Activated CD4-positive, alpha-beta T cell treated with anti-CD3 and anti-CD28 coated beads for 4 hours (primary cell): ENCODE measurements around the gene GNB1.
"Not testable (repeated sequence)": the region's sequence is repeated elsewhere in the genome, so short reads cannot be mapped to it uniquely, and the experiment has no call there.

Experiments
- DNase-seq, 2 donors: peaks; one replicate each; pipeline ENCODE4 v3.0.0-alpha.2; 2020

The GNB1 gene

DNA sequence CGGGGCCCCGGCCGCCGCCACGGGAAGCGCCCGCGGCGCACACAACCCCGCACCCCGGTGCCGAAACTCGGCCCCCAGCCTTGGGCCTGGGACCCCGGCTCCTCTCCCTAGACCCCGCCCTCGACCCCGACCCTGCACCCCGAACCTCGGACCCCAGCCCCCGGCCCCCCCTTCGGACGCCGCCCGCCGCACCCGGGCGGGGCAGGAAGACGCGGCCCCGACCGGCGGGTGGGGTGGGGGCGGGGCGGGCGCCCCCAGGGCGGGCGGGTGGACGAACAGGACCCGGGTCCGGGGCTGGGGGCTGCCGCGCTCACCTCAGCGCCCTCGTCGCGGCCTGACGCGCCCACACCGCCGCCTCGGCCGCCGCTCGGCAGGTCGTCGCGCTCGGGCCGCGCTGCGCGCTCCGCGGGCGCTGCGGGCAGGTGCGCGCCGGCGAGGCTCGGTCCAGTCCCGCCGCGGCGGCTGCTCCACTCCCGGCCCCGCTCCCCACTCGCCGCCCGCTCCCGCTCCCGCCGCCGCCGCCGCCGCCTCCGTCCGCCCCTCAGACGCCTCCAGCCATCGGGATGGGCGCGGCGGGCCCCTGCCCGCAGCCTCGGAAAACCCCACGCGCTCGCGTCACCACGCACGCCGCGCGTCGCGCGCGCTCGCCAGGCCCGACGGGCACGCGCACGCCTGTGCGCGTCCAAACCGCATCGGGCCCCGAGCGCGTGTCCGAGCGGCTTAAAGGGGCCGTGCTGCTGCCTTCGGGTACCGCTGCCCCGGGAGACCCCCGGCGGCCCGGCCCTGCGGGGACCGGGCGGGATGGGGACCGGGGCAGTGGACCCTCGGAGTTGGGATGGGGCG lies at the start of gene GNB1:
Gene GNB1, minus strand, starts transcription at position 582 of the 843 bp plus-strand sequence. CDS start 65,634 bp downstream, outside the sequence.
- DNase-seq = peak; percentile 85 to 86

DNA sequence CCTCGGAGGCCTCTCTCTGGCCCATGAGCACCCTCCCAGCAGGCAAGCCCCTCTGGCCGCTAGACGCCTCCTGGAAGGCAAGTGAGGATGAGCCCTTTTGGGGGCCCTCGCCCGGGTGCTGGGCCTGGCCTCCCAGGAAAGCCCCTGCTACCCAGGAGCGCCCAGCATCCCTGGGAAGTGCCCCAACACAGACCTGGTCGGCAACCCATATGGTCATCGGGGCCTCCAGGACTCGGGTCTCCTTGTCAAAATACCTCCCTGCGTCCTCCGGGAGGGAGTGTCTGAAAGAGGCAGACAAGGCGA lies 49.2 kb upstream of the GNB1 start:
- no peak for DNase-seq

DNA sequence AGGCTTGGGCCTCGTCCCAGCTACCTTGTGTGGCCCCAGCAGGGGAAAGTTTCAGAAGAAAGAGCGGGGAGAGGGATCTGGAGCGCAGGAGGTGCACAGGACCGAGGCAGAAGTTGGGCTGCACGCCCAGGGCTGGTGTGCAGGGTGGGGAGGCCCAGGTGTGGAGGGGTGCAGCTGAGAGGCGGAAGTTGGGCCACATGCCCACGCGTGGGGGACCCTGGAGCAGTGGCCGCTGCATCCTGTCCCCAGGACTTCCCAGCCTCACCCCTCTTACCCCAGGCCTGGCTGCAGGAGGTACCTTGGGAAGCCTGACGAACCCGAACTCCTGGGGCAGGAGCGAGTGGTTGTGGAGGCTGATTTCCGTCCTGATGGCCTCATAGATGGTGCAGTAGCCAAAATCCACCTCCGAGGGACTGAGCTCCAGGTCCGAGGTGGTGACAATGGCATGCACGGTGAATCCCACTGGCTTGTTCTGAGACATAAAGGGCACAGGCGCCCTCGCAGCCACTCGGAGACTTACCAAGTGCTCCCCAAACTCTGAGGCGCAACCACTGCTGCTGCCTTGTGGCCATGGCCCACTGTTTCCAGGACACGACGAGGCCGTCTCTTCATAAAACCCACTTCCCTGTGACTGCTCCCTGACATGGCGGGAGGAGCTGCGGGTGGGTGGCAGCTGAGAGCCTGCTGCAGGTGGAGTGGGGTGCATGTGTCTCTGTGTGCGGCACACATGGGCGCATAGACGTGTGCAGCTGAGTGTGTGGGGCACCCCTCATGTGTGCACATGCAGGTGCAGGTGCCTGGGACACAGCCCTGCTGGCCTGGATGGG lies 48.6 kb upstream of the GNB1 start:
- no peak for DNase-seq

DNA sequence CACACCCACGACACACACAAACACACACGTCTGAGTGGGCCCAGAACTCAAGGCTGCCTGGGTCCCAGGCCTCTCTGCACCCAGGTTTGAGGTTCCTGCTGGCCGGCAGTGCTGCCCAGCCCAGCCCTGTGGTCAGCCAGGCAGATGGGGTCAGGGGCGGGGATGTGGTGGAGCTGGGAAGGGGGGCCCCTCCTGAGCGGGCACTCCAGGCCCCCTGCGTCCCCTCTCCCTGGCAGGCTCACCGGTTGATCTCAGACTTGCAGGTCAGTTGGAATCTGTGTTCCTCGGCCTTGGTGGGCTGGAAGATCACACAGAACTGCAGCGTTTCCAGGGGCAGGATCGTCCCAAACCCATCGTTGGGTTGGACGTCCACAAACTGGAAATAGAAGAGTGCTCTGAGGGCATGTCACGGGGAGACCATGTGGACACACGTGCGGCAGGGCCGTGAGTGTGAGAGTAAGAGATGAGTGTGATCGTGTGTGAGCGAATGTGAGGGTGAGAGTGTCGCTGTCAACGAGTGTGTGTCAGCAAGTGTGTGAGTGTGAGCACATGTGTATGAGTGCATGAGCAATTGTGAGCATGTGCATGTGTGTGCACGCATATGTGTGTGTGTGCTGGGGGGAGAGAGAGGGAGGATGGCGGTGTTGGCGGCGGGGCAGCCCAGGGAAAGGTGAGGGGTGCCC lies 47.9 kb upstream of the GNB1 start:
- no peak for DNase-seq

DNA sequence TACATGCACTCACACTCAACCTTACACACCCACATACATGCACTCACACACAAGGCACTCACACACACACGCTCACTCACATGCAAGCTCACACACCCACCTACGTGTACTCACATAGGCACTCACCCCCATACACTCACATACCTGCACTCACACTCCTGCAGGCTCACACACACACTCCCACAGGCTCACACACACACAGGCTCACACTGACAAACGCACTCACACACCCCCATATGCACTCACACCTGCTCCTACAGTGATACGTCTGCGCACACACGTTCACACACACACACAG lies 47.3 kb upstream of the GNB1 start:
- DNase-seq = no peak

DNA sequence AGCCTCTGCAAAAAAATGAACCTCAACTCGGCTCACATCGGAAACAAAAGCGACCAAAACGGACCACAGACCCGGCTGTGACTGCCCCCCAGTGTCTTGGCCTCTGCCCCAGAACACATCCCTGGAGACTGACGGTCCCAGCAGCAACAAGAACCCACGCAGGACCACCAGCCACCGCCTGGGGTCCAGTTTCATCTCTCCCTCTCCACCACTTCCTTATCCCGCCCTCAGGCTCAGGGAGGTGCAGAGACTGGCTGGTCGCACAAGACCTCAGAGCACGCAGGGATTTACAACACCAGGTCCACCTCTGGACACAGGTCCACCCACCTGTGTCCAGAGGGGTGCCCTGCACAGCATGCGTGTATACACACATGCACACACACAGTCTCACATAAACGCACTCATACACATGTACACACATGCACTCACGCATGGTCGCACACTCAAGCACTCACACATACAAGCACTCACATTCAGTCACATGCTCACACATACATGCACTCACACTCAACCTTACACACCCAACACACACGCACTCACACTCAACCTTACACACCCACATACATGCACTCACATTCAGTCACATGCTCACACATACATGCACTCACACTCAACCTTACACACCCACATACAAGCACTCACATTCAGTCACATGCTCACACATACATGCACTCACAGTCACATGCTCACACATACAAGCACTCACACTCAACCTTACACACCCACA lies 46.8 kb upstream of the GNB1 start:
- DNase-seq = no peak

DNA sequence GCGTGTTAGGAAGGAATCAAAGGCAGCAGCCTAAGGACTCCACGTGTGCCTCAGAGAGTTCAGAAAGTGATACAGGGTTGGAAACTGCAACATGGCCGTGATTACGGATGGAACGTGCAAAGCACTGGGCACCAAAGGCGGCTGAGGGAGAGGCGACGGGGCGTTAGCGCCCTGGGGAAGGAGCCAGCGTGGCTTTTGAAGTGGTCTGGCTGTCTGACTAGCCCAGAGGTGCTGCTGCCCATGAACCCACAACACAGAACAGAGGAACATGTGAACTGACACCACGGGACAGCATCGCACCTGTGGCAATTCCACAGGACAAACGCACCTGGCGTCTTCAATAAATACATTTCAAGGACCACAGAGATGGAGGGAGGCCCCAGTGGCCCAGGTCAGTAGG lies 46.2 kb upstream of the GNB1 start:
- no peak for DNase-seq

DNA sequence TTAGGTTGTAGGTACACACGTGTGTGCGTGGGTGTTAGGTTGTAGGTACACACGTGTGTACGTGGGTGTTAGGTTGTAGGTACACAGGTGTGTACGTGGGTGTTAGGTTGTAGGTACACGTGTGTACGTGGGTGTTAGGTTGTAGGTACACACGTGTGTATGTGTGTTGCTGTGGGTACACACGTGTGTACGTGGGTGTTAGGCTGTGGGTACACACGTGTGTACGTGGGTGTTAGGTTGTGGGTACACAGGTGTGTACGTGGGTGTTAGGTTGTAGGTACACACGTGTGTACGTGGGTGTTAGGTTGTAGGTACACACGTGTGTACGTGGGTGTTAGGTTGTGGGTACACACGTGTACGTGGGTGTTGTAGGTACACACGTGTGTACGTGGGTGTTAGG lies 44.0 kb upstream of the GNB1 start:
- not testable (repeated sequence) for DNase-seq

DNA sequence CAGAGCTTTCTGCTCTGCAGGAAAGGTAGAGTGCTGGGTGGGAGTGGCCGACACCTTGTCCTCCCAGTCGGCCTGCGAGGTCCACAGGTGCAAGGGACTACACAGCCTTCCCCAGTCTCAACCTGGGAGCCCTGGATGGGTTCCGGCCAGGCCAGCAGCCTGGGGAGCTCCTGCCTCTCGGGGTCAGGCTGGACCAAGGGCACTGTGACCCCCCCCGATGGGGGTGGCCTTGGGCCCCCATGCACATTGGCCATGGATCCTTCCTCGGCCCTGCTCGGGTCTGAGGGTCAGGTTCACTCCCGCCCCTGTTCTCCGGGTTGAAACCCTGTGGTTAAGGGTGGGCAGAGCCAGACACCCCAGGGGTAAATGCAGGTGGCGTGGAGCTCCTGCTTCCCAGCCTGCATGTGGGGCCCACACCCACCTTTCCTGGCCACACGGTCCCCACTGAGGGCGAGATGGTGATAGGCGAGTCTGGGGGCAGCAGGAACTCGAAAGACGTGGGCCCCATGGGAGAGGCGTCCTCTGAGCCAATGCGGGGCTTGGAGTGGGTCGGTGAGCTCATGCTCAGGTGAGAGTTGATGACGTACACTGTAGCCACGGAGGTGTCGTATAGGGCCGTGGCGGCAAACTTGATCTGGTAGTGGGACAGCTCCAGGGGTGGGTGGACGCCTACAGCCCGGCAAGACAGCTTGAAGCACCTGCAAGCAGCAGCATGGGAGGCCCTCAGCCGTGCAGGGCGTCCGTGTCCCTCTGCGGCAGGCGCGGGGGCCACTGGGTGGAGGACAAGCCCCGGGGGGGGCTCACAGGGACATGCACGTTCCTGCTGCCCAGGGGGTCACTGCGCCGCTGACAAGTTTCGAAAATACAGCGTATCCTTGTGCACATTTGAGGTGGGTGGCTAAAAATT lies 39.0 kb upstream of the GNB1 start:
- no peak for DNase-seq

DNA sequence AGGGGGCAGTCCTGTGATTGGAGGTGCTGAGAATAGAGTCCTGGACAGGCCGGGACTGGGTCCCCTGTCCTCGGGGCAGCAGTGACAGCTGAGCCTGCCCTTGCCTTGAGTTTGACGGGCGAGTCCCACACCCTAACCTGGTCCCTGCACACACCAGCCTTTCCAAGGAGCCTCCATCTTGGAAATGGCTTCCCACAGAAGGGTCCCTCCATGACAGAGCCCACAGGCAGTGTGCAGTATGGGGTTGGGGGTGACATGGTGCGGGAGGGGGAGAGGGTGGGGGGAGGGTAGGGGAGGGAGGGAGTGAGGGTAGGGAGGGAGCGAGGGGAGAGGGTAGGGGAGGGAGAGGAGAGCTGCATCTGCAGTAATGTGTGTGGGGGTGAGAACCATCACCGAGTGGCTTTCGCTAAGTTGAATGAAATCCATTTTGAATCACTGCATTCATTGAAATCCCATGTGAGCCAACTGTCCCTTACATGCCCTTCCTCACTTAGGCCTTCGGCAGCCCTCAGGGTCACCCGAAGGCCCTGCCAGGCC lies 38.3 kb upstream of the GNB1 start:
- no peak for DNase-seq

DNA sequence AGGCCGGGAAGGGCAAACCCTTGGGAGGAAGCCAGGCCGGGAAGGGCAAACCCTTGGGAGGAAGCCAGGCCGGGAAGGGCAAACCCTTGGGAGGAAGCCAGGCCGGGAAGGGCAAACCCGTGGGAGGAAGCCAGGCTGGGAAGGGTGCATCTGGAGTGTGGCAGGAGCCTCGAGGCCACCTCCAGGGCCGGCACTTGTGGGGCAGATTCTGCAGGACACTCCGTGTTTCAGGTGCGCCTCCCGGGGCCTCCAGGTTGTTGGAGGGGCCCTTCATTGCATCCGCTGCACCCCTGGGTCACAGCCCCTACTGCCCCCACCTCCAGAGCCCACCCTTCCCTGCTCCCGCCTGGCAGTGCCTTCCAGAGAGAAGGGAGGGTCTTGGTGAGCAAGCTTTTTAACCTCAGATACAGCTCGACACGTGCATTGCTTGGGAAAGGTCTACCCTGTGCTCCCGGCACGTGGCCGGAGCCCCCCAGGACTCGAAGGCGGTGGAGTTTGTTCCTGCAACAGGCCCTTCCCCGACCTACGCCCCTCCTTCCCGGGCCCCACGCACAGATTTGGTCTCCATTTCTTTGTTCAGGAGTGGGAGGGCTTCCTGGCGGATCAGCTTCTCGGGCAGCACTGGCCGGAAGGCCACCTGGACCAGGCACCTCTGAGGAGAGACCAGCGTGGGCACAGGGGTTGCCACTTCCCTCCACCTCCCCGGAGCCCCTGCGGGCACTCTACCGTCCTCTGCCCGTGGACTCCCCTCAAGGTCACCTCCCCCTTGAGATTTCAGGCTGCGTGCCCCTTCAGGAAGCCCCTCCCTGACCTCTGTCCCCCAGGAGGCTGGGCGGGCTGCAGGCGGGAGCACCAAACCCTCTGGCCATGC lies 37.6 kb upstream of the GNB1 start:
- no peak for DNase-seq

DNA sequence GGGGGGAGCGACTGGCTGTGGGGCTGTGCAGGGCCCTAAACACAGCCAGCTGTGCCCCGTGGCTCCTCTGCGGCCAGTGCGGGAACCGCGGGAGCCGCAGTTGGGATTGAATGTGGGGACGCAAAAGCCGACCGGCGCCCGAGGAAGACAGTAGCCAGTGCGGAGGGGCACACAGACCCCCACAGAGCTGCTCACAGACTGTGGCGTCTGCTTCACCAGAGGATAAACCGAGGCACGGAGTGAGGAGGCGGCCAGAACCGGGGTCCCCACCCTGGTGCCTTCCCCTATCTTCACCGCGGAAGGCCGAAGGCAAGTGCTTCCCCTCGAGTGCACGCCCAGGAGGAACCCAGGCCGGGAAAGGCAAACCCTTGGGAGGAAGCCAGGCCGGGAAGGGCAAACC lies 36.9 kb upstream of the GNB1 start:
- DNase-seq = no peak

DNA sequence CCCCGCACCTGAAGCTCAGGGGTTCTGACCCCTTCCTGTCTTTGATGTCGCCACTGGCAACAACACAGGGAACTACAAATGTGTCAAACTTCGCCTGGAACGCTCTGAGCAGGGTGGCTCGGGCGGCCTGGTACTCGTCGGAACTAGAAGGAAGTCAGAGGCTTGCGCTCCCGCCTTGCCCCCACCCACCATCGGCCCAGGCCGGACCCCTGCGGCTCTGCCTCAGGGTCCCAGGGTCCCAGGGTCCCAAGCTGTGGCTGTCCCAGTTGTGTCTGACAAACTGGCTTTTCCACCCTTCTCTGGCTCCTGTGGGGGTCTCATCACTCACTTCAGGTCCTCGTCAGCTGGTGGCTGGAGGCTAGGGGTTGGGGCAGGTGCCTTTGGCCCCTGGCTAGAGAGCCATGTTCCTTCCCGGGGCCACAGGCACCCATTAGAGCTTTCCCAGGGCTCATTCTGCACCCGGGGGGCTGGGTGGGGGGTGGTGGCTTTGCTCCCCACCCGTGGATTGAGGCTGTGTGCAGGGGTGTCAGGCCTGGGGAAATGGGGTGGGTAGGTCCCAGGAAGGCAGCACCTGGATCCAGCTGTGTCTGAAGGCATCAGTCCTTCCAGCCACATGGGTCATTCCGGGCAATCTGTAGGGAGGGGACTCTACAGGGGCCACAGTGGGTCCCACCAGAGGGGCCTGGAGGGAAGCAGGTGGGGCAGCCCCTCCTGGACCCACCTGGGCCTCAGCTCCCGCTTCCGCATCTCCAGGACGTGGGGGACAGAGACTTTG lies 36.2 kb upstream of the GNB1 start:
- DNase-seq = no peak

DNA sequence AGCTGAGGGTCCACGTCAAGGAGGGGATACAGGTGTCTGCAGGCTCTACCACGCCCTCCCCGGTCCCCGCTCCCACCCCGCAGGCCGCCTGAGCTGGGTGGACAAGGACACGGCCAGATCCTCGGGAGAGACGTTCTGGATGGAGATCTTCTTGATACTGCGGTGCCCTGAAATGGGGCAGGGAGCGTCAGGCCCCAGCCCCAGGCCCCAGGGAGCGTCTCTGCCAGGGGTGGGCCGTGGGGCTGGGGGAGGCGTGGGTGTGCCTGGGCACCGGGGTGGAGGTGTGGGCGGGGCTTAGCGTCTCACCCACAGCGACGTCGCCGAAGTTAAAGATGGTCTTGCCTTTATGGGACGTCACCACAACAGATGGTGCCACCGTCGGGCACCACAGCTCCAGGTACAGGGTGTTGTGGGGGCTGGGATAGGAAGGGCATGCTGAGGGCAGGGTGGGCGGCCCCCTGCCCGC lies 35.5 kb upstream of the GNB1 start:
- DNase-seq = no peak

DNA sequence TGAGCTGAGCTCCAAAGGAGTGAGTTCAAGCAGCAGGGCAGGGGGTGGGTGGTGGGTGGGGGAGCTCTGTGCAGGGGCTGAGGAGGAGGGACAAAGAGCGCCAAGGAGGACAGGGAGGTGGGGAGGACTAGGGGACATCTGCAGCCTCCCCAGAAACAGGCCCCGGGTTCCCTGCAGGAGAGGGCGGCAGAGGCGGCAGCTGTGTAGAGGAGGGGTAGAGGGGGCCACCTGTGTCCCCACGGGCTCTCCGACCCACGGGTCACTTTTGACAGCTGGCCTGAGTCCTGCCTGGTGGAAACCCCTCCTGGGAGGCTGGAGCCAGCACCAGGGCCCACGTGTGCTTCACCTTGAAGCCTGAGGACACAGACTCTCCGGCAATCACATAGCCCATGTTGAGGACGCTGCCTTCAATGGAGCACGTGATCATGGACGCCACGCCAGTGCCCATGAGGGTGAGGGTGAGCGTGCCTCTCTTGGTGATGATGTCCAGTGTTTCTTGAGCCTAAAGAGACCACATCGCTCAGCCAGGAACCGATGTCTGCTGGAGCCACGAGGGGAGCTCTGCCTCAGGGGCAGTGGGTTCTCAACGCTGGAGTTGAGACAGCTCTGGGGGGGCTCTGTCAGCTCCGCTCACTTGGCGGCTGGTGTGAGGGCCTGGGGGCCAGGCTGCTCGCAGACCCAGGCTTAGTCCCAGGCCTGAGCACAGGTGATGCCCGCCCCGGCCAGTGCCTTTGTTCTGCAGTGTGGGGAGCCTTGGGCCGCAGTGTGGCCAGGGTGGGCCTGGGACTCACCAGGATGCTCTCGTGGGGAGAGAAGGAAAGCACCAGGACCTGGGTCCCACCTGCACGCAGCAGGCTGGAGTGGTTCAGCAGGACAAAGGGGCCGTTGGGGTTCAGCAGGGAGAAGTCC lies 34.8 kb upstream of the GNB1 start:
- no peak for DNase-seq

DNA sequence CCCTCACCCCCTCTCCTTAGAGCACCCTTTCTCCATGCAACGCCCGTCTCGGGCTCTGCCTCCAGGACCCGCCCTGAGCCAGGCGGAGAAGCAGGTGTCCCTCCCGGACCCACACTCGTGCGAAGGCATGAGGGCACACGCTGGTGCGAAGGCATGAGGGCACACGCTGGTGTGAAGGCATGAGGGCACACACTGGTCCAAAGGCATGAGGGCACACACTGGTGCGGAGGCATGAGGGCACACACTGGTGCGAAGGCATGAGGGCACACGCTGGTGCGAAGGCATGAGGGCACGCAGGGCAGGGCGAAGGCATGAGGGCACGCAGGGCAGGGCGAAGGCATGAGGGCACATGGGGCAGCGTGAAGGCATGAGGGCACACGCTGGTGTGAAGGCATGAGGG lies 34.0 kb upstream of the GNB1 start:
- no peak for DNase-seq

DNA sequence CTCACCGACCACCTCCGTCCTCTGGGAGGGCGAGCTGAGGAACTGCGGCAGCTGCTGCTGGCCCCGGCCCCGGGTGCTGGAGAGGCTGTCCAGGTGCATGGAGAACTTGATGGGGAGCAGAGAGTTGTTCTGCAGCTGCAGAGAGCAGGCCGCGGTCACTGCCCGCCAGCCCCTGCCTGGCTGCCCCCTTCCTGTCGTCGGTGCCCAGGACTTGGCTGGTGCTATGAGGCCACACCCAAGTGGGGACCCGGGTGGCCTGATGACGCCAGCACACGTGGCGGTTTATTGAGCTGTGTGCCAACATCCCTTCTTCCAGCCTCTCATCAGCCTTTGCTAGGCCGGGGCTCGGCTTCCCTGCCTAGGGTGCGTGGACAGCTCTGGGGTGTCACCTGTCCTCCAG lies 33.5 kb upstream of the GNB1 start:
- no peak for DNase-seq

DNA sequence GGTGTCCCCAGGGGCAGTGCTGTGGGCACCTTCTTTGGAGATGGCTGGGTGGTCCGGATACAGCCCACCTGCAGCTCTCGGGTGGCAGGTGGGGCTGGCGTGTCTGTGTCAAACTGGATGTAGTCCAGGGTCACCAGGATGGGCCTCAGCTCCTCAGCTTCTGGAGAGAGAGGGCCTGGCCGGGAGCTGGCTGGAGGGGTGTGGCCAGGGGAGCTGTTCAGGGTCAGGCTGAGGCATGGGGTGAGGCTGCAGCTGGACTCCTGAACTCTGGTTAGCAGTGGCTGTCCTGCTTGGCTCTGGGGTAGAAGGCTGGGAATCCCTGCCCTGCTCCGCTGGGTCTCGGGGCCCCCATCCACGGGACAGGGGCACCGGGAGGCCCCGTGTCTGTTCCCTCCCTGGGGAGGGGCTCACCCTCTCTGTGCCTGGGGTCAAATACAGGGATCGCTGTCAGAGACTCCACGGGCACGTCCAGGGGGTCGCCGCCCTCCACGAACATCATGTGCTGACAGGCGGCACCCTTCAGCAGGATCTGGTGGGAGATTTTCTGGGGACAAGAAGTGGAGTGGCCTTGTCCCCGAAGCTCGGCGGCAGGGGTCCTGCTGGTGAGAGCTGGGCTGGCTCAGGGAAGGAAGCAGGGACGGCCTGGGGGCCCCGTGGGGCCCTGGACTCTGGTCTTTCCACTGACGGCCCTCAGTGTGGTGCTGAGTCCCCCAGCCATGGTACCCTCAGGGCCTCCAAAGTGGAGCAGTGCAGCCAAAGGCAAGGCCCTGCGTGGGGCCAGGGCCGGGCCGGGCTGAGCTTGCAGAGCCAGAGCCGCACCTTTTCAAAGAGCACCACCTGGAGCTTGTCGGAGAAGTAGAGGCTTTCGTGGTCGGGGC lies 32.3 kb upstream of the GNB1 start:
- DNase-seq = no peak
